K562 (cell line): Measurements from ENCODE around the gene CEACAM7. TPM values are rescaled to one million over a fixed set of nuclear protein-coding genes. Genes with fewer than 3 reads are reported as not detected.

Experiments used
- ATAC-seq: fragments of 200-7000 bp; cut with Tn5 transposase; 3 replicates; pipeline ENCODE4 v1.9.1; 2020; ENCODE audit warnings: moderate library complexity
- BruUV-seq: library from RNA; stranded (reverse); fragments of 400-500 nt; replicated peaks from 2 replicates; lab custom pipeline; 2021; lab: Mats Ljungman, UMichigan
- CTCF ChIA-PET: fragments of 300-600 bp; formaldehyde crosslinking; extraction: SDS; loops from one replicate; lab custom pipeline; 2021; ENCODE audit warnings: low intra/inter-chr PET ratio; lab: Yijun Ruan, JAX
- POLR2A ChIA-PET: fragments of 300-600, 350-650 bp; sonication (Branson Sonifier 250); formaldehyde crosslinking; extraction: SDS; loops from one replicate; lab custom pipeline; 2021; ENCODE audit warnings: antibody characterized with exemption, inconsistent platforms; lab: Yijun Ruan, JAX
- DNase-seq, 4 experiments: peaks; one replicate each; pipeline versions ENCODE4 v3.0.0 to v3.0.0-alpha.2; 2011 to 2018; ENCODE audit warnings: low spot score in 3 of 4, mixed read lengths in 3 of 4; ENCODE audit errors: extremely low read depth in 1 of 4
- FAIRE-seq: peaks from 2 replicates; lab custom pipeline; 2011; peaks lifted over from hg19 to GRCh38; lab: Jason Lieb, UNC
- H2AFZ ChIP-seq: 2 replicates; pipeline ENCODE4 v1.6.0; 2011; ENCODE audit warnings: low read depth, low read length, control low read depth, inconsistent platforms
- H3K27ac ChIP-seq: fragments of 200-600 bp; 3 replicates; pipeline ENCODE4 v1.8.0; 2011; ENCODE audit warnings: low read depth, mild to moderate bottlenecking, control low read depth, inconsistent platforms, low read length, moderate library complexity, mixed read lengths; ENCODE audit errors: extremely low read depth
- H3K27me3 ChIP-seq, 2 experiments: fragments of 300-600 bp in 1 of 2; 2 replicates in 1 of 2; 3 replicates in 1 of 2; pipeline versions ENCODE4 v1.6.0 to v1.8.0; 2011; ENCODE audit warnings: inconsistent platforms in 2 of 2, low read length in 2 of 2, mild to moderate bottlenecking in 1 of 2, mixed read lengths in 1 of 2, moderate library complexity in 1 of 2; ENCODE audit not compliant: control insufficient read depth in 2 of 2, insufficient read depth in 2 of 2
- H3K36me3 ChIP-seq: fragments of 300-600 bp; 3 replicates; pipeline ENCODE4 v1.8.0; 2011; ENCODE audit warnings: mild to moderate bottlenecking, low read length, inconsistent platforms; ENCODE audit not compliant: control insufficient read depth, insufficient read depth
- H3K4me1 ChIP-seq, 2 experiments: fragments of 200-600 bp in 1 of 2; replicated peaks in 1 of 2; 2 replicates in 1 of 2; 3 replicates in 1 of 2; pipeline versions ENCODE4 v1.5.1 to v1.8.0; 2011; ENCODE audit warnings: inconsistent platforms in 2 of 2, low read length in 2 of 2, mild to moderate bottlenecking in 1 of 2, mixed read lengths in 1 of 2, moderate library complexity in 1 of 2; ENCODE audit not compliant: control insufficient read depth in 2 of 2, insufficient read depth in 2 of 2
- H3K4me2 ChIP-seq: 2 replicates; pipeline ENCODE4 v1.6.1; 2011; ENCODE audit warnings: low read length, control low read depth, inconsistent platforms, mixed read lengths; ENCODE audit not compliant: insufficient read depth
- H3K4me3 ChIP-seq: fragments of 200-600 bp; sonication (generic), shearing (Covaris generic); 2 replicates; pipeline ENCODE4 v1.5.1; 2016; ENCODE audit warnings: control low read depth, inconsistent platforms
- H3K79me2 ChIP-seq: fragments of 200-600 bp; 3 replicates; pipeline ENCODE4 v1.8.0; 2011; ENCODE audit warnings: low read length, inconsistent platforms; ENCODE audit not compliant: control insufficient read depth, insufficient read depth
- H3K9ac ChIP-seq, 2 experiments: 2 replicates each; pipeline versions ENCODE4 v1.6.0 to v1.6.1; 2011; ENCODE audit warnings: low read depth in 2 of 2, low read length in 2 of 2, control low read depth in 1 of 2, inconsistent platforms in 1 of 2, mild to moderate bottlenecking in 1 of 2, mixed read lengths in 1 of 2; ENCODE audit not compliant: insufficient read depth in 1 of 2
- H3K9me1 ChIP-seq: one replicate; pipeline ENCODE4 v1.6.0; 2011; ENCODE audit warnings: inconsistent platforms, mild to moderate bottlenecking, low read length, moderate library complexity; ENCODE audit not compliant: control insufficient read depth, insufficient read depth
- H3K9me3 ChIP-seq: replicated peaks from 2 replicates; pipeline ENCODE4 v1.5.1; 2011; ENCODE audit warnings: low read depth, low read length, inconsistent platforms; ENCODE audit not compliant: control insufficient read depth, insufficient read depth
- H4K20me1 ChIP-seq: replicated peaks from 2 replicates; pipeline ENCODE4 v1.6.1; 2011; ENCODE audit warnings: low read length, inconsistent platforms, mixed read lengths; ENCODE audit not compliant: control insufficient read depth, insufficient read depth
- HOXB6 ChIP-seq: fragments of 250-450 bp; sonication (Bioruptor Pico); IDR thresholded peaks from 2 replicates; pipeline ENCODE4 v1.5.1; 2022; ENCODE audit warnings: mild to moderate bottlenecking, borderline replicate concordance
- MEF2A ChIP-seq: IDR thresholded peaks from 2 replicates; pipeline ENCODE4 v1.6.1; 2011; ENCODE audit warnings: low read depth, mild to moderate bottlenecking, low read length, moderate library complexity; ENCODE audit not compliant: control insufficient read depth
- NCOA1 ChIP-seq: fragments of 450-650 bp; IDR thresholded peaks from 2 replicates; pipeline ENCODE4 v1.6.1; 2016; ENCODE audit warnings: low read depth
- NR2C2 ChIP-seq, 2 experiments: fragments of 200-800 bp in 1 of 2; sonication (Bioruptor generic) in 1 of 2; sonication (generic) in 1 of 2; formaldehyde crosslinking in 1 of 2; IDR thresholded peaks; 2 replicates each; pipeline versions ENCODE4 v1.6.1 to v1.8.0; 2016 to 2022; ENCODE audit warnings: mild to moderate bottlenecking in 1 of 2, missing compliant biosample characterization in 1 of 2, missing genetic modification characterization in 1 of 2, missing genetic modification reagents in 1 of 2
- OTX1 ChIP-seq: fragments of 450-650 bp; formaldehyde crosslinking; IDR thresholded peaks from 2 replicates; pipeline ENCODE4 v1.4.0; 2022; ENCODE audit warnings: mild to moderate bottlenecking
- PRPF4 ChIP-seq: fragments of 200-400 bp; formaldehyde crosslinking; IDR thresholded peaks from one replicate; pipeline ENCODE4 v1.6.1; 2017; ENCODE audit warnings: low read length, low read depth, mild to moderate bottlenecking; ENCODE audit not compliant: insufficient read depth, poor library complexity, severe bottlenecking
- SMARCA4 ChIP-seq: fragments of 450-650 bp; IDR thresholded peaks from 2 replicates; pipeline ENCODE4 v1.6.1; 2016
- TGIF2 ChIP-seq: sonication (generic); formaldehyde crosslinking; IDR thresholded peaks from 2 replicates; pipeline ENCODE4 v1.8.1; 2022; ENCODE audit warnings: mild to moderate bottlenecking, missing genetic modification reagents, moderate library complexity
- ZBTB1 ChIP-seq: sonication (generic); formaldehyde crosslinking; IDR thresholded peaks from 2 replicates; pipeline ENCODE4 v1.8.1; 2023; ENCODE audit warnings: missing genetic modification reagents, low read depth, mild to moderate bottlenecking, borderline replicate concordance
- ZNF140 ChIP-seq: fragments of 250-450 bp; sonication (Bioruptor Pico); IDR thresholded peaks from 2 replicates; pipeline ENCODE4 v1.8.0; 2021; ENCODE audit warnings: moderate library complexity, mild to moderate bottlenecking, inconsistent platforms
- WGBS: fragments of 100-300 bp; shearing (Covaris generic); methylation state at CpG from one replicate; pipeline ENCODE4 v1.1.6; 2016; ENCODE audit warnings: low coverage, mixed read lengths; ENCODE audit not compliant: insufficient coverage; ENCODE audit errors: missing lambda C conversion rate; 5-methylcytosine and 5-hydroxymethylcytosine counted together
- in situ Hi-C: fragments of 300-500 bp; cut with MboI; formaldehyde crosslinking; loops from 4 replicates; pipeline ENCODE4 v1.15.0; 2018; ENCODE audit warnings: inconsistent platforms, mixed read lengths
- intact Hi-C: fragments of 100-400 bp; cut with micrococcal nuclease; formaldehyde crosslinking; loops from 2 replicates; pipeline ENCODE4 v1.14.2; 2022
- polyA plus RNA-seq, 8 experiments: library from polyadenylated mRNA; depleted of rRNA in 4 of 8; stranded (reverse) in 5 of 8; unstranded in 3 of 8; fragments of >200 nt; fragmentation: Nextera tagmentation in 2 of 8; fragmentation: Illumina TruSeq in 1 of 8; extraction: Ambion mirVana in 2 of 8; extraction: Trizol in 1 of 8; gene quantifications; 2 replicates each; pipeline versions ENCODE4 v1.2.1 to v1.2.3, GENCODE V29; 2011 to 2014; ENCODE audit warnings: inconsistent platforms in 1 of 8, missing spikeins in 1 of 8
- total RNA-seq, 7 experiments: library from RNA; depleted of rRNA in 6 of 7; stranded (reverse); fragments of >200 nt in 6 of 7; fragmentation: Illumina TruSeq in 2 of 7; extraction: Trizol in 2 of 7; gene quantifications; 2 replicates each; pipeline versions ENCODE4 v1.2.1 to v1.2.3, GENCODE V29; 2011 to 2021; ENCODE audit warnings: low replicate concordance in 1 of 7
- TF ChIP-seq, protein P1 (sequence below): fragments of 450-650 bp; IDR thresholded peaks from 2 replicates; pipeline ENCODE4 v1.6.1; 2017; ENCODE audit warnings: antibody characterized with exemption
- TF ChIP-seq, protein P2 (sequence below): sonication (generic); formaldehyde crosslinking; IDR thresholded peaks from 2 replicates; pipeline ENCODE4 v1.8.0; 2022; ENCODE audit warnings: mild to moderate bottlenecking, missing genetic modification reagents
- TF ChIP-seq, protein P3 (sequence below): IDR thresholded peaks from 2 replicates; pipeline ENCODE4 v1.6.1; 2011; ENCODE audit warnings: borderline replicate concordance, low read depth, mild to moderate bottlenecking, moderate library complexity, low read length; ENCODE audit not compliant: insufficient read depth, poor library complexity, severe bottlenecking

Gene CEACAM7
- total and polyA plus RNA-seq, 9 of the 15 experiments (the other 6 are each of a cell fraction or from before 2014, with no cell fraction given): not detected

DNA sequence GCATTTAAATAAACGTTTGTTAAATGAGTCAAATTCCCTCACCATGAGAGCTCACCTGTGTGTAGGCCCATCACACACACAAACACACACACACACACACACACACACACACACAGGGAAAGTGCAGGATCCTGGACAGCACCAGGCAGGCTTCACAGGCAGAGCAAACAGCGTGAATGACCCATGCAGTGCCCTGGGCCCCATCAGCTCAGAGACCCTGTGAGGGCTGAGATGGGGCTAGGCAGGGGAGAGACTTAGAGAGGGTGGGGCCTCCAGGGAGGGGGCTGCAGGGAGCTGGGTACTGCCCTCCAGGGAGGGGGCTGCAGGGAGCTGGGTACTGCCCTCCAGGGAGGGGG, 11.9 kb upstream of the CEACAM7 start:
- Histone ChIP-seq H3K4me3 (no peak overlapping the region), H3K27ac (no peak overlapping the region), H3K4me1 (peaks cover 0 to 4% of the 10 kb centered on the region in 2 experiments; a peak in 1 of 5 replicates), H3K9ac (no peak overlapping the region), H3K36me3 (no peaks in the 10 kb centered on the region), H3K79me2 (no peaks in the 10 kb centered on the region), H3K9me1 (no peaks in the 10 kb centered on the region), H2AFZ (no peak overlapping the region), H4K20me1 (peaks cover 7% of the 10 kb centered on the region), H3K27me3 (no peaks in the 10 kb centered on the region; a peak in 1 of 5 replicates), H3K4me2 (no peak overlapping the region), H3K9me3 (no peaks in the 10 kb centered on the region)
- FAIRE-seq (no peak), ATAC-seq (no peak), DNase-seq (no peak)
- 4% methylated on average over 2 of the region's 2 CpGs for WGBS
- intact Hi-C loops (no loop called here), in situ Hi-C loops (no loop called here)
- ChIA-PET CTCF (interaction anchor here (0.6 kb wide), 1 partner anchor 495 kb away, joined by 3 read pairs; no protein-coding TSS in a partner anchor), POLR2A (no interaction called here)
- no TSS peak for BruUV-seq
- TF ChIP-seq ZBTB1 (CRISPR knock-in tag) (no peak), NR2C2 (CRISPR knock-in tag; IDR thresholded peaks at IDR 0.05) (no peak), NR2C2 (tag; IDR thresholded peaks at IDR 0.05) (no peak), SMARCA4 (no peak), PRPF4 (no peak), OTX1 (CRISPR knock-in tag) (no peak), MEF2A (no peak), TGIF2 (CRISPR knock-in tag) (no peak), ZNF140 (CRISPR knock-in tag) (no peak), HOXB6 (CRISPR knock-in tag) (no peak), NCOA1 (no peak)
- TF ChIP-seq, protein P1, sequence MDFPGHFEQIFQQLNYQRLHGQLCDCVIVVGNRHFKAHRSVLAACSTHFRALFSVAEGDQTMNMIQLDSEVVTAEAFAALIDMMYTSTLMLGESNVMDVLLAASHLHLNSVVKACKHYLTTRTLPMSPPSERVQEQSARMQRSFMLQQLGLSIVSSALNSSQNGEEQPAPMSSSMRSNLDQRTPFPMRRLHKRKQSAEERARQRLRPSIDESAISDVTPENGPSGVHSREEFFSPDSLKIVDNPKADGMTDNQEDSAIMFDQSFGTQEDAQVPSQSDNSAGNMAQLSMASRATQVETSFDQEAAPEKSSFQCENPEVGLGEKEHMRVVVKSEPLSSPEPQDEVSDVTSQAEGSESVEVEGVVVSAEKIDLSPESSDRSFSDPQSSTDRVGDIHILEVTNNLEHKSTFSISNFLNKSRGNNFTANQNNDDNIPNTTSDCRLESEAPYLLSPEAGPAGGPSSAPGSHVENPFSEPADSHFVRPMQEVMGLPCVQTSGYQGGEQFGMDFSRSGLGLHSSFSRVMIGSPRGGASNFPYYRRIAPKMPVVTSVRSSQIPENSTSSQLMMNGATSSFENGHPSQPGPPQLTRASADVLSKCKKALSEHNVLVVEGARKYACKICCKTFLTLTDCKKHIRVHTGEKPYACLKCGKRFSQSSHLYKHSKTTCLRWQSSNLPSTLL: no peak
- TF ChIP-seq, protein P2, sequence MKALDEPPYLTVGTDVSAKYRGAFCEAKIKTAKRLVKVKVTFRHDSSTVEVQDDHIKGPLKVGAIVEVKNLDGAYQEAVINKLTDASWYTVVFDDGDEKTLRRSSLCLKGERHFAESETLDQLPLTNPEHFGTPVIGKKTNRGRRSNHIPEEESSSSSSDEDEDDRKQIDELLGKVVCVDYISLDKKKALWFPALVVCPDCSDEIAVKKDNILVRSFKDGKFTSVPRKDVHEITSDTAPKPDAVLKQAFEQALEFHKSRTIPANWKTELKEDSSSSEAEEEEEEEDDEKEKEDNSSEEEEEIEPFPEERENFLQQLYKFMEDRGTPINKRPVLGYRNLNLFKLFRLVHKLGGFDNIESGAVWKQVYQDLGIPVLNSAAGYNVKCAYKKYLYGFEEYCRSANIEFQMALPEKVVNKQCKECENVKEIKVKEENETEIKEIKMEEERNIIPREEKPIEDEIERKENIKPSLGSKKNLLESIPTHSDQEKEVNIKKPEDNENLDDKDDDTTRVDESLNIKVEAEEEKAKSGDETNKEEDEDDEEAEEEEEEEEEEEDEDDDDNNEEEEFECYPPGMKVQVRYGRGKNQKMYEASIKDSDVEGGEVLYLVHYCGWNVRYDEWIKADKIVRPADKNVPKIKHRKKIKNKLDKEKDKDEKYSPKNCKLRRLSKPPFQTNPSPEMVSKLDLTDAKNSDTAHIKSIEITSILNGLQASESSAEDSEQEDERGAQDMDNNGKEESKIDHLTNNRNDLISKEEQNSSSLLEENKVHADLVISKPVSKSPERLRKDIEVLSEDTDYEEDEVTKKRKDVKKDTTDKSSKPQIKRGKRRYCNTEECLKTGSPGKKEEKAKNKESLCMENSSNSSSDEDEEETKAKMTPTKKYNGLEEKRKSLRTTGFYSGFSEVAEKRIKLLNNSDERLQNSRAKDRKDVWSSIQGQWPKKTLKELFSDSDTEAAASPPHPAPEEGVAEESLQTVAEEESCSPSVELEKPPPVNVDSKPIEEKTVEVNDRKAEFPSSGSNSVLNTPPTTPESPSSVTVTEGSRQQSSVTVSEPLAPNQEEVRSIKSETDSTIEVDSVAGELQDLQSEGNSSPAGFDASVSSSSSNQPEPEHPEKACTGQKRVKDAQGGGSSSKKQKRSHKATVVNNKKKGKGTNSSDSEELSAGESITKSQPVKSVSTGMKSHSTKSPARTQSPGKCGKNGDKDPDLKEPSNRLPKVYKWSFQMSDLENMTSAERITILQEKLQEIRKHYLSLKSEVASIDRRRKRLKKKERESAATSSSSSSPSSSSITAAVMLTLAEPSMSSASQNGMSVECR (CRISPR knock-in tag): no peak
- TF ChIP-seq, protein P3, sequence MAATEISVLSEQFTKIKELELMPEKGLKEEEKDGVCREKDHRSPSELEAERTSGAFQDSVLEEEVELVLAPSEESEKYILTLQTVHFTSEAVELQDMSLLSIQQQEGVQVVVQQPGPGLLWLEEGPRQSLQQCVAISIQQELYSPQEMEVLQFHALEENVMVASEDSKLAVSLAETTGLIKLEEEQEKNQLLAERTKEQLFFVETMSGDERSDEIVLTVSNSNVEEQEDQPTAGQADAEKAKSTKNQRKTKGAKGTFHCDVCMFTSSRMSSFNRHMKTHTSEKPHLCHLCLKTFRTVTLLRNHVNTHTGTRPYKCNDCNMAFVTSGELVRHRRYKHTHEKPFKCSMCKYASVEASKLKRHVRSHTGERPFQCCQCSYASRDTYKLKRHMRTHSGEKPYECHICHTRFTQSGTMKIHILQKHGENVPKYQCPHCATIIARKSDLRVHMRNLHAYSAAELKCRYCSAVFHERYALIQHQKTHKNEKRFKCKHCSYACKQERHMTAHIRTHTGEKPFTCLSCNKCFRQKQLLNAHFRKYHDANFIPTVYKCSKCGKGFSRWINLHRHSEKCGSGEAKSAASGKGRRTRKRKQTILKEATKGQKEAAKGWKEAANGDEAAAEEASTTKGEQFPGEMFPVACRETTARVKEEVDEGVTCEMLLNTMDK: no peak
